ENCODE measurements around the gene TOMM7.

Gene TOMM7

DNA sequence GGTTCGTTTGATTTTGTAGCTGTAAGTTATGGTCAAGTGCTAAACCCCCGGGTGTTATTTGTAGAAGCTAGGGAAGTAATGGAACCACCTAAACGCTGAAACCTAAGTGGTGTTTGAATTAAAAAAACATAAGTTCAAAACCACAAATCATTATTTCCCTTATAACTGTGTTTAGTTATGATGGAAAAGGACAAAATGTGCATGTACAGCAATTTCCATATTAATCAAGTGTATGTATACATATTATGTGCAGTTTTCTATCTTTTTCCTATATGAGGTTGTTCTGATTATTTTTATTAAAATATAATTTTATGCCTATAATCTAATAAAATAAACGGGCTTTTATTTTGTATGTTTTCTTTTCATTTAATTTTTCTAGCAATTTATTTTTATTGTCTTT is 49.8 kb downstream of the TOMM7 start:
- no peak for DNase-seq
- H3K36me3 Mint-ChIP-seq (ENCODE audit: low read depth), result no peaks in the 10 kb centered on the region
- peaks cover 5% of the 10 kb centered on the region for H3K4me1 Mint-ChIP-seq
- no peak overlapping the region for H3K27ac Mint-ChIP-seq
- no peaks in the 10 kb centered on the region for H3K27me3 Mint-ChIP-seq (ENCODE audit: low read depth, poor library complexity)
- no peak overlapping the region for H3K4me3 Mint-ChIP-seq
- TF ChIP-seq, protein P1, sequence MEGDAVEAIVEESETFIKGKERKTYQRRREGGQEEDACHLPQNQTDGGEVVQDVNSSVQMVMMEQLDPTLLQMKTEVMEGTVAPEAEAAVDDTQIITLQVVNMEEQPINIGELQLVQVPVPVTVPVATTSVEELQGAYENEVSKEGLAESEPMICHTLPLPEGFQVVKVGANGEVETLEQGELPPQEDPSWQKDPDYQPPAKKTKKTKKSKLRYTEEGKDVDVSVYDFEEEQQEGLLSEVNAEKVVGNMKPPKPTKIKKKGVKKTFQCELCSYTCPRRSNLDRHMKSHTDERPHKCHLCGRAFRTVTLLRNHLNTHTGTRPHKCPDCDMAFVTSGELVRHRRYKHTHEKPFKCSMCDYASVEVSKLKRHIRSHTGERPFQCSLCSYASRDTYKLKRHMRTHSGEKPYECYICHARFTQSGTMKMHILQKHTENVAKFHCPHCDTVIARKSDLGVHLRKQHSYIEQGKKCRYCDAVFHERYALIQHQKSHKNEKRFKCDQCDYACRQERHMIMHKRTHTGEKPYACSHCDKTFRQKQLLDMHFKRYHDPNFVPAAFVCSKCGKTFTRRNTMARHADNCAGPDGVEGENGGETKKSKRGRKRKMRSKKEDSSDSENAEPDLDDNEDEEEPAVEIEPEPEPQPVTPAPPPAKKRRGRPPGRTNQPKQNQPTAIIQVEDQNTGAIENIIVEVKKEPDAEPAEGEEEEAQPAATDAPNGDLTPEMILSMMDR (IDR thresholded peaks at IDR 0.05), result no peak
- H3K9me3 Mint-ChIP-seq, result peaks cover 3% of the 10 kb centered on the region

DNA sequence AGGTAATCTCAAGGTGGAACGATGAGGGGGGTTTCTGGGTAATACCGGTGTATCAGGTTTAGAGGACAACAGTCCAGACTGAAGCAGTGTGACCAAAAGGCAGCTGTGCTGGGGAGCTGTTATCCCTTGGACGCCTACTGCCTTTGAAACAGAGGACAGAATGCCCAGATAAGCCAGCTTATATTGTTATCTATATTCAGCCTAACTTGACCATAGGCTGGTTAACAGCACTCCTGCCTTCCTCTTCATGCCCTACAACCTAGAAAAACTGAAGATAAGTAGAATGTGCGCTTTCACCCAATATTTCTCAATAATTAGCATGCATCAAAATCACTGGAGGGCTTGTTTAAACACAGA is 50.8 kb downstream of the TOMM7 start:
- no peak for DNase-seq
- TF ChIP-seq, protein P1 (IDR thresholded peaks at IDR 0.05), result no peak

GRCh38 chr7:22771194-22771871 is 51.3 kb downstream of the TOMM7 start:
- no peaks in the 10 kb centered on the region for H3K36me3 Mint-ChIP-seq (ENCODE audit: low read depth)
- peaks cover 5% of the 10 kb centered on the region for H3K4me1 Mint-ChIP-seq
- H3K27ac Mint-ChIP-seq, result no peak overlapping the region
- H3K4me3 Mint-ChIP-seq, result no peak overlapping the region
- H3K27me3 Mint-ChIP-seq (ENCODE audit: low read depth, poor library complexity), result no peaks in the 10 kb centered on the region
- DNase-seq, result no peak
- TF ChIP-seq, protein P1 (IDR thresholded peaks at IDR 0.05), result no peak
- H3K9me3 Mint-ChIP-seq, result peaks cover 13% of the 10 kb centered on the region

More for the DNA sequence above, 50.8 kb downstream of the TOMM7 start:
- Mint-ChIP-seq H3K27ac (no peak overlapping the region), H3K36me3 (ENCODE audit: low read depth) (no peaks in the 10 kb centered on the region), H3K4me3 (no peak overlapping the region), H3K4me1 (peaks cover 5% of the 10 kb centered on the region), H3K9me3 (peaks cover 13% of the 10 kb centered on the region), H3K27me3 (ENCODE audit: low read depth, poor library complexity) (no peaks in the 10 kb centered on the region)

- no peak overlapping the region for H3K27ac Mint-ChIP-seq
- TF ChIP-seq, protein P1 (IDR thresholded peaks at IDR 0.05), result no peak
- peaks cover 32% of the 10 kb centered on the region for H3K9me3 Mint-ChIP-seq
- no peak overlapping the region for H3K4me3 Mint-ChIP-seq
- no peaks in the 10 kb centered on the region for H3K27me3 Mint-ChIP-seq (ENCODE audit: low read depth, poor library complexity)
- H3K4me1 Mint-ChIP-seq, result no peaks in the 10 kb centered on the region
- H3K36me3 Mint-ChIP-seq (ENCODE audit: low read depth), result no peaks in the 10 kb centered on the region
- no peak for DNase-seq
Observed at GRCh38 chr7:22765609-22766008, 57.0 kb downstream of the TOMM7 start.

Data from nephron progenitor cell (in vitro differentiated cells).